Measurements from ENCODE around the gene LAIR1. TPM values are rescaled to one million over a fixed set of nuclear protein-coding genes. Genes with fewer than 3 reads are reported as not detected.

LAIR1 gene
- total RNA-seq, 1 donor: under 0.01 TPM

DNA sequence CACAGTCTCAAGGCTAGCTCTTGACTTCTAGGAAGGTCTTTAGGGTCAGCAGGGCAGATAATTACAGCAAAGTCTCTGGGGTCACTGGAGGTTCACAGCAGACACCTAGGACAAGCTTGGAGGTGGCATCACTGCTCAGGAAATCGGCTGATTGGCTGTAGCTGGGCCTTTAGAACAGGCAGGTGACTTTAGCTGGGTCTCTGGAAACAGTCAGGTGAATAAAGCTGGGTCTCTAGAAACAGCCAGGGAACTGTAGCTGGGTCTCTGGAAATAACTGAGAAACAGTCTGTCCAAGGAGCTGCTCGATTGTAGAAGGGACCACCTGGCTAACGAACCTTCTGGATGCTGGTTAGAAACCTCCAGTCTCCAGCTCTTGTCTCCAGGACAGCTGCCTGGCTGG is 10.0 kb downstream of the LAIR1 start:
- TF ChIP-seq, protein P1, sequence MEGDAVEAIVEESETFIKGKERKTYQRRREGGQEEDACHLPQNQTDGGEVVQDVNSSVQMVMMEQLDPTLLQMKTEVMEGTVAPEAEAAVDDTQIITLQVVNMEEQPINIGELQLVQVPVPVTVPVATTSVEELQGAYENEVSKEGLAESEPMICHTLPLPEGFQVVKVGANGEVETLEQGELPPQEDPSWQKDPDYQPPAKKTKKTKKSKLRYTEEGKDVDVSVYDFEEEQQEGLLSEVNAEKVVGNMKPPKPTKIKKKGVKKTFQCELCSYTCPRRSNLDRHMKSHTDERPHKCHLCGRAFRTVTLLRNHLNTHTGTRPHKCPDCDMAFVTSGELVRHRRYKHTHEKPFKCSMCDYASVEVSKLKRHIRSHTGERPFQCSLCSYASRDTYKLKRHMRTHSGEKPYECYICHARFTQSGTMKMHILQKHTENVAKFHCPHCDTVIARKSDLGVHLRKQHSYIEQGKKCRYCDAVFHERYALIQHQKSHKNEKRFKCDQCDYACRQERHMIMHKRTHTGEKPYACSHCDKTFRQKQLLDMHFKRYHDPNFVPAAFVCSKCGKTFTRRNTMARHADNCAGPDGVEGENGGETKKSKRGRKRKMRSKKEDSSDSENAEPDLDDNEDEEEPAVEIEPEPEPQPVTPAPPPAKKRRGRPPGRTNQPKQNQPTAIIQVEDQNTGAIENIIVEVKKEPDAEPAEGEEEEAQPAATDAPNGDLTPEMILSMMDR (IDR thresholded peaks at IDR 0.05; ENCODE audit: insufficient read depth, low read depth, low read length): no peak
- no peak overlapping the region for H3K4me3 ChIP-seq (ENCODE audit: low read depth, low read length)
- DNase-seq (ENCODE audit: low read depth): no peak

DNA sequence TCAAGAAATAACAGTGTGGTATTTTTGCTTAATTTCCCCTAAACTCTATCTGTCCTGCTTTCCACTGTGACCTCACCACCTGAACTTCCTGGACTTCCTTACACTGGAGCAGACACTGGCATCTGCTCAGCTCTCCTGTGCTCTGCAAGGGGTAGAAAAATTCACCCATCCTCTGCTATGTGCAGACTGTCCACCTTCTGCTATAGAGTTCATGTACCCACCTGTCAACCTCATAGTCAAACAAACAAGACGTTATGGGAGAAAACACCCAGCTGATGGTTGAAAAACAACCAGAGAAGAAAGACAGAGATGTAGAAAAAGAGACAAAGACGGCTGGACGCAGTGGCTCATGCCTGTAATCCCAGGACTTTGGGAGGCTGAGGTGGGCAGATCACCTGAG is 12.2 kb downstream of the LAIR1 start:
- TF ChIP-seq, protein P1 (IDR thresholded peaks at IDR 0.05; ENCODE audit: insufficient read depth, low read depth, low read length): no peak
- no peak overlapping the region for H3K4me3 ChIP-seq (ENCODE audit: low read depth, low read length)
- no peak for DNase-seq (ENCODE audit: low read depth)

DNA sequence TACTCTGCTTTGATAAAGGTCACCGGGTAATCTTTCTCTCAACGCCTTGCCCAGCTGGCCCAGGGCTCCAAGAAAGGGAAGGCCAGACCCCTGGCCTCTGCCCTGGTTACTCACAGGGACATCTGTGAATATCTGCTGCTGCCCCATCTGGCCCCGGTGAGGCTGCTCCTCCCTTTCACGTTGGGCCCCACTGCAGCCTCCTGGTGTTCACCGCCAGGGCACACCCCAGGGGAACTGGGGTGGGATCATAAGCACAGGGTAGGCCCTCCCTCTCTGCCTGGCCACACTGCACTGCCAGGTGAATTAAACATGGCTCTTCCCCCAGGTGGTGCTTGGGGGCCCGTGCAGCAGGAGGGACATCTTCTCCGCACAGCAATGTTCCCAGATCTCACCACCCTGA is 12.7 kb downstream of the LAIR1 start:
- no peak for DNase-seq (ENCODE audit: low read depth)
- TF ChIP-seq, protein P1 (IDR thresholded peaks at IDR 0.05; ENCODE audit: insufficient read depth, low read depth, low read length): no peak
- H3K4me3 ChIP-seq (ENCODE audit: low read depth, low read length): no peak overlapping the region

DNA sequence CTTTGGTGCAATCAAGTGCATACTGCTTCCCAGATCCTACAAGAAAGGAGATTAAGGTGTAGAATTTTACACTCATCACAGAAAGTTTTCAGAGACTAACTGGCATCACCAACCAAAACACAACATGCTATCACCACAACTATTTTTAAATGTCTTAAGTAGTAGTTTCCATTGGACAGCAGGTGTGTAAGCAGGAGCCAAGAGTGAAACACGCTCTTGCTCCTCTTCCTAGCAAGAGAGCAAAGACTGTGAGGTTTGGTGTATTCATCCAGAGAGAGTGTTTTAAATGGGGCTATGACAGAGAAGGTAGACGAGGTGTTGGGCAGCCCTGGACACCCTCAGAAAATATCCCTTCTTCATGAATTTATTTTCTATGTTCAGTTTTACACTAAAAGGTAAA is 13.3 kb downstream of the LAIR1 start:
- TF ChIP-seq, protein P1 (IDR thresholded peaks at IDR 0.05; ENCODE audit: insufficient read depth, low read depth, low read length): no peak
- no peak for DNase-seq (ENCODE audit: low read depth)
- H3K4me3 ChIP-seq (ENCODE audit: low read depth, low read length): no peak overlapping the region

DNA sequence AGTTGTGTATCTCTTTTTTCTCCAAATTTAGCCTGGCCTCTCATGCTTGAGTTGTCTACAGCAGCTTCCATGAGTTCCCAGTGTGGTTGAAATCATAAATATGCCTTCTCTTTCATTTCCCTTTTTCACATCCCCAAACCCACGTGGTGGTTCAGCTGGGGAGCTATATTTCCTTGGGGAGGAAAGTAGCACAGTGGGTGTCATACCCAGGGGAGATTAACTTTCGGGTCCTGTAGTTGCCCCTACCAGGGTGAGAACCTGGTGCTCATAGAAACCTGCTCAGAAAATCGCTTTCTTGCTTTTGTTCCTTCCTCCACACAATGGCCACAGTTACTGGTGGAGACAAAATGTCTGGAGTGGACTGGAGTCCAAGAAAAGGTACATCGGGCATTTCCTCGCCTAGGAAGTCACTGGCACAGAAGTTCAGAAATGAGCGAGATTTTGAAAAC is 18.8 kb downstream of the LAIR1 start:
- no peak overlapping the region for H3K4me3 ChIP-seq (ENCODE audit: low read depth, low read length)
- TF ChIP-seq, protein P1 (IDR thresholded peaks at IDR 0.05; ENCODE audit: insufficient read depth, low read depth, low read length): no peak
- DNase-seq (ENCODE audit: low read depth): no peak

DNA sequence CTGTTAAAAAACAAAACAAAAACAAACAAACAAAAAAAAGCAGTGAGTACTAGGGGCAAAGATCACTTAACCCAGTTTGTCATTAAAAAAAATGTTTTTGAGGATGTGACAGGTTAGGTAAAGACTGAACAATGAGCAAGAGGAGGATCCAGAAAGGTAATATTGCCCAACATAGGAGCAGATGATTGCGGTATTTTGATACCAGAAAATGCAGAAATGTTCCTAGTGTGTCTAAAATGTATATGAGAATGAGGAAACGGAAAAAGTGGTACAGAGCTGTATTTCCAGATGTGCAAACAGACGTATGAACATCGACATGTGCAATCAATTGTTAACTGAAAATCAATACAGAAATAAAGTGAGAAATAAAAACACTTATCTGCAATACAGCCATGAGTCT is 20.9 kb downstream of the LAIR1 start:
- no peak overlapping the region for H3K4me3 ChIP-seq (ENCODE audit: low read depth, low read length)
- DNase-seq (ENCODE audit: low read depth): no peak
- TF ChIP-seq, protein P1 (IDR thresholded peaks at IDR 0.05; ENCODE audit: insufficient read depth, low read depth, low read length): no peak

DNA sequence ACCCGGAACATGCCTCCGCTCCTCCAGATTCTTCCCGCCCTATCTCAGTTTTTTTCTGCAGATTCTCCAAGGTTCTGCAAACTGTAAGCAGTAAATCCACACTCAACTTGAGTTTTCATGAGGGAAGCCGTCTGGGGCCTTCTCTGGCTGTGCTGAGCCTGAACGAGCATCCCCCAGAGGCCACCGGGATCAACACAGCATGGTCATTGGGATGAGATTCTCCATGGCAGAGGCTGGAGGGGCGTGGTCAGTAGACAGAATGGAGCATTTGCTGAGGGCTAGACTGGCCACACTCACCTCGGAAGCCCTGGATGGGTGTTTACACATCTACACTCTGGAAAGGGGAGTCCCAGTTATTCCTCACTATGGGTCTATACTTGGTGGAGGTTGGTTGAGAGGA is 23.4 kb downstream of the LAIR1 start:
- DNase-seq (ENCODE audit: low read depth): no peak
- H3K4me3 ChIP-seq (ENCODE audit: low read depth, low read length): no peak overlapping the region
- TF ChIP-seq, protein P1 (IDR thresholded peaks at IDR 0.05; ENCODE audit: insufficient read depth, low read depth, low read length): no peak

Data from fibroblast of villous mesenchyme (primary cell).